AG04450 (cell line): ENCODE data around the gene PRSS58. TPM values are rescaled to one million over a fixed set of nuclear protein-coding genes. Genes with fewer than 3 reads are reported as not detected.

Source experiments
- CTCF ChIA-PET: fragments of 300-600, 350-600 bp; formaldehyde crosslinking; extraction: SDS; loops from one replicate; lab custom pipeline; 2022; ENCODE audit warnings: antibody characterized with exemption, inconsistent platforms; lab: Charles Lee
- POLR2A ChIA-PET: fragments of 350-600 bp; formaldehyde crosslinking; extraction: SDS; loops from one replicate; lab custom pipeline; 2021; ENCODE audit warnings: antibody characterized with exemption, inconsistent platforms; lab: Yijun Ruan, JAX
- DNase-seq: peaks from one replicate; pipeline ENCODE4 v3.0.0-alpha.2; 2011; ENCODE audit warnings: low read depth, low spot score
- H3K27ac ChIP-seq: one replicate; pipeline ENCODE4 v1.5.1; 2012; ENCODE audit warnings: low read depth, low read length, control low read depth
- H3K27me3 ChIP-seq: one replicate; pipeline ENCODE4 v1.6.0; 2012; ENCODE audit warnings: low read length; ENCODE audit not compliant: control insufficient read depth, insufficient read depth
- H3K4me3 ChIP-seq: 2 replicates; pipeline ENCODE4 v1.5.1; 2011; ENCODE audit warnings: mild to moderate bottlenecking, low read depth, low read length, control low read depth
- H3K9me3 ChIP-seq: 2 replicates; pipeline ENCODE4 v1.5.1; 2012; ENCODE audit warnings: low read length; ENCODE audit not compliant: control insufficient read depth, insufficient read depth
- polyA minus RNA-seq: library from RNA; depleted of rRNA, polyadenylated mRNA; stranded (reverse); fragments of >200 nt; gene quantifications from 2 replicates; pipeline ENCODE4 v1.2.3, GENCODE V29; 2011; rRNA and poly(A)+ RNA removed
- polyA plus RNA-seq: library from polyadenylated mRNA; depleted of rRNA; stranded (reverse); fragments of >200 nt; gene quantifications from 2 replicates; pipeline ENCODE4 v1.2.3, GENCODE V29; 2011; rRNA removed
- TF ChIP-seq, protein P1 (sequence below): IDR thresholded peaks from 2 replicates; pipeline ENCODE4 v1.5.1; 2011; ENCODE audit warnings: low read depth, low read length, control low read depth, inconsistent platforms

PRSS58 gene, protein sequence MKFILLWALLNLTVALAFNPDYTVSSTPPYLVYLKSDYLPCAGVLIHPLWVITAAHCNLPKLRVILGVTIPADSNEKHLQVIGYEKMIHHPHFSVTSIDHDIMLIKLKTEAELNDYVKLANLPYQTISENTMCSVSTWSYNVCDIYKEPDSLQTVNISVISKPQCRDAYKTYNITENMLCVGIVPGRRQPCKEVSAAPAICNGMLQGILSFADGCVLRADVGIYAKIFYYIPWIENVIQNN
- not detected in 2 replicates for polyA plus RNA-seq
- polyA minus RNA-seq = not detected in 2 replicates

DNA sequence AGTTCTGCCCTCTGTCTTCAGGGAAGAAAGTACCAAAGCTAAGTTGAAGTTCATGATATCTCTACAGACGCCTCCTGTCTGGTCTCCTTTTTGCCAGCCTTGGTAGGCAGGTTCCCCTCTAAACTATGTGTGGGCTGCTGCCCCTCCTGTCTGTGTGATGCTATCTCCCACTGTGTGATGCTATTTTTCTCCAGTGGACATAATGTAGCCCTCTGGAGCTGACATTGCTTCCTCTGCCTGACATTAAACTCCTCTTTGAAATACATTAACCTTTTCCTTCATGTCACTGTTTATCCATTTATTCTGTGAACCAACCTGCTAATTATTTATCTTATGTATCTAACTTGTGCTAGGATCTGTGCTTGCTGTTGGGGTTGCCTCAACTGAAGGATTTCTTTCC, at the start of gene PRSS58:
Gene PRSS58 (minus strand): TSS at position 101 of the 400 bp plus-strand sequence. CDS start 351 bp downstream, outside the sequence.
- POLR2A ChIA-PET = no interaction called here
- DNase-seq = no peak
- H3K4me3 ChIP-seq = no peak within 1 kb of the TSS
- H3K9me3 ChIP-seq = peaks cover 5% of the 10 kb centered on the region; the same call in 1 of the 2 replicates
- H3K27ac ChIP-seq = no peak within 1 kb of the TSS
- no peaks in the 10 kb centered on the region for H3K27me3 ChIP-seq
- CTCF ChIA-PET = no interaction called here
- TF ChIP-seq, protein P1, sequence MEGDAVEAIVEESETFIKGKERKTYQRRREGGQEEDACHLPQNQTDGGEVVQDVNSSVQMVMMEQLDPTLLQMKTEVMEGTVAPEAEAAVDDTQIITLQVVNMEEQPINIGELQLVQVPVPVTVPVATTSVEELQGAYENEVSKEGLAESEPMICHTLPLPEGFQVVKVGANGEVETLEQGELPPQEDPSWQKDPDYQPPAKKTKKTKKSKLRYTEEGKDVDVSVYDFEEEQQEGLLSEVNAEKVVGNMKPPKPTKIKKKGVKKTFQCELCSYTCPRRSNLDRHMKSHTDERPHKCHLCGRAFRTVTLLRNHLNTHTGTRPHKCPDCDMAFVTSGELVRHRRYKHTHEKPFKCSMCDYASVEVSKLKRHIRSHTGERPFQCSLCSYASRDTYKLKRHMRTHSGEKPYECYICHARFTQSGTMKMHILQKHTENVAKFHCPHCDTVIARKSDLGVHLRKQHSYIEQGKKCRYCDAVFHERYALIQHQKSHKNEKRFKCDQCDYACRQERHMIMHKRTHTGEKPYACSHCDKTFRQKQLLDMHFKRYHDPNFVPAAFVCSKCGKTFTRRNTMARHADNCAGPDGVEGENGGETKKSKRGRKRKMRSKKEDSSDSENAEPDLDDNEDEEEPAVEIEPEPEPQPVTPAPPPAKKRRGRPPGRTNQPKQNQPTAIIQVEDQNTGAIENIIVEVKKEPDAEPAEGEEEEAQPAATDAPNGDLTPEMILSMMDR = no peak

DNA sequence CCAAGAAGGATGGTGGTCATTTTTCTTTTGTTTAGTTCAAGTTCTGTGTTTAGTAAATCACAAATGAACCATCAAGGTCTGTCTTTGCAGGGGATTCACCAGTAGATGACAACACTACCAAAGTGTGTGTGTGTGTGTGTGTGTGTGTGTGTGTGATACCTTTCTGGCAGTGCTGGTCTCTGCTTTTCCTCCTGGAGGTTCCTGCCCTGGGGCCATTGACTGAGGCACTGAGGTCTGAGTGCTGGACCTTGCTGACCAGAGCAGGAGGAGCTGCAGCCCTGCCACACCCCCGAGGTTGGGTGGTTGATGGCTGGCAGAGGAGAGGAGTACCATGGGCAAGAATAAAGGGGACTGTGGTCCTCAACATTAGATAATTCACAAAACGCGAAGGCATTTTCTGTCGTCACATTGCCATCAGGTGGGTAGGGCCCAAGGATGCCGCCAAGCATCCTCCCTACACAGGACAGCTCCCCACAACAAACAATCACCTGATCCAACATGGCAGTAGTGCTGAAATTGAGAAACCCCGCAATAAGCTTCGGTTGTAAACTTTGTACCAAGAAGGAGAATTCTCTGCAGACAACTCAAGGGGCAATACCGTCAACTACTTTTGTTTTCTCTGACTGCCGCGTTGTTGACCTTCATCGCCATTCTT, 49.5 kb upstream of the PRSS58 start:
- Histone ChIP-seq H3K27me3 (no peaks in the 10 kb centered on the region), H3K9me3 (peaks cover 25% of the 10 kb centered on the region), H3K27ac (no peak overlapping the region), H3K4me3 (no peak overlapping the region)
- DNase-seq = no peak
- CTCF ChIA-PET = no interaction called here
- POLR2A ChIA-PET = no interaction called here
- TF ChIP-seq, protein P1 = no peak

DNA sequence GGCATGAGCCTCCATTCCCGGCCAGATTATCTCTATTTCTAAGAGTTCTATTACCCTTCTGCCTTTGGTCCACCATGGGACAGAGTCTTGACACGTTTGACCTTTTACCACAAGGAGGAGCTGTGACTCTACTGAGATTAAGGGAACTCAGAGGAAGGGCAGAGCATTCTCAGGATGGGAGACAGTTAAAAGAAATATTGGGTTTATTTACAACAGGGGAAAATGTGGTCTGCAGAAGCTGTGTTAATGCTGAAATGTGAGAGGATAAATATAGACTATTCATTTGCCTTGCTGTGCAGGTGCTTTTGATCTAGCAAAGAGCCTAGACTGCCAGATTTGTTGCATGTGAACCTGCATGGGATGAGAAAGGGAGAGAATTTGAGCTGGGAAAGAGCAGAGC, 45.8 kb upstream of the PRSS58 start:
- POLR2A ChIA-PET = no interaction called here
- Histone ChIP-seq H3K27ac (no peak overlapping the region), H3K4me3 (no peak overlapping the region), H3K9me3 (peaks cover 31% of the 10 kb centered on the region), H3K27me3 (no peaks in the 10 kb centered on the region)
- no peak for DNase-seq
- CTCF ChIA-PET = interaction anchor here (0.6 kb wide), 1 partner anchor 482 kb away, joined by 4 read pairs; no protein-coding TSS in a partner anchor
- TF ChIP-seq, protein P1 = no peak

DNA sequence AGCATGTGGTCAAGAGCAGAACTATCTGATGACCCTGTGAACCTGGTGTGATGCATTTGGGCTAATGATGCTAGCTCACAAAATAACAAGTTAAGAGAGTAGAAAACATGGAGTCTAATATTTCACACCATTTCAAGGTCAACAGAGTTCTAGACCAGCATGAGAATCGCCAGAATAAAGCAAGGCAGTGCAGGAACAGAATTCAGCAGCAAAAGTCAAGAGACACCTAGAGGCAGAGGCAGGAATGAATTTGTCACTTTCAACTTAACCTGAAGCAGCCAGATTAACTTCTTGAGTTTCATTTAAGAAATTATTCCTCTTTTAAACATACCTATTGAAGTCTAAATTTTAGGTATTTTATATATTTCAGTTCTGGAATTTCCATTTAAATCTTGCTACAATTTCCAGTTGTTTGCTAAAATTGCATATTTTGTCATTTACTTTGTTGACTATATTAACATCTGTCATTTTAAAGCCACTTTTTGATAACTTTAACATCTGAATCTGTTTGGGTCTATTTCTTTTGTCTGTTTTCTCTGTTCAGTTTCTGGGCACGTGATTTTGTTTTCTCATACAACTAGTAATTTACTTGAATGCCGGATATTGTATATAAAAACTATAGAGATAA, 44.2 kb upstream of the PRSS58 start:
- CTCF ChIA-PET = interaction anchor here (0.6 to 0.7 kb wide), 2 partner anchors 537 to 1389 kb away, joined by 4 to 7 read pairs; no protein-coding TSS in a partner anchor
- H3K27me3 ChIP-seq = no peaks in the 10 kb centered on the region
- no peak for DNase-seq
- no peak overlapping the region for H3K27ac ChIP-seq
- POLR2A ChIA-PET = no interaction called here
- TF ChIP-seq, protein P1 = peak; percentile 30
- H3K4me3 ChIP-seq = no peak overlapping the region
- H3K9me3 ChIP-seq = peaks cover 26% of the 10 kb centered on the region
